HCT116 (cell line): Measurements from ENCODE around the gene KIF26B. TPM values are rescaled to one million over a fixed set of nuclear protein-coding genes. Genes with fewer than 3 reads are reported as not detected.

ENCODE experiments used
- ATAC-seq: fragments of 200-7000 bp; cut with Tn5 transposase; 2 replicates; pipeline ENCODE4 v1.9.1; 2020; ENCODE audit warnings: mild to moderate bottlenecking, moderate library complexity
- BruUV-seq: library from RNA; stranded (reverse); fragments of 400-500 nt; replicated peaks from 2 replicates; lab custom pipeline; 2021; lab: Mats Ljungman, UMichigan
- CTCF ChIA-PET: fragments of 300-600 bp; sonication (Branson Sonifier 250); formaldehyde crosslinking; loops from one replicate; lab custom pipeline; 2021; ENCODE audit warnings: antibody characterized with exemption; lab: Charles Lee
- POLR2A ChIA-PET: fragments of 300-600, 350-600 bp; sonication (Branson Sonifier 250); formaldehyde crosslinking; loops from one replicate; lab custom pipeline; 2021; ENCODE audit warnings: antibody characterized with exemption; lab: Charles Lee
- RAD21 ChIA-PET, 2 experiments: fragments of 300-600 bp; sonication (Branson Sonifier 250); formaldehyde crosslinking; loops; one replicate each; lab custom pipeline; 2023; ENCODE audit warnings: low total read pairs in 2 of 2; ENCODE audit not compliant: uncharacterized antibody in 2 of 2, unreplicated experiment in 2 of 2, low non-redundant PET in 1 of 2; lab: Charles Lee
- DNase-seq: peaks from one replicate; pipeline ENCODE4 v3.0.0-alpha.2; 2010; ENCODE audit warnings: low read depth, low spot score
- H2AFZ ChIP-seq: fragments of 200-600 bp; shearing (Covaris generic), sonication (generic); 2 replicates; pipeline ENCODE4 v1.6.1; 2017; ENCODE audit warnings: low read depth, mixed run types, mixed read lengths, antibody characterized with exemption, low read length; ENCODE audit not compliant: poor library complexity, severe bottlenecking
- H3K27ac ChIP-seq: 2 replicates; pipeline ENCODE4 v1.5.1; 2012; ENCODE audit warnings: low read depth, low read length
- H3K27me3 ChIP-seq: fragments of 200-600 bp; sonication (generic); 2 replicates; pipeline ENCODE4 v1.6.1; 2016; ENCODE audit warnings: mixed run types, low read length, mixed read lengths; ENCODE audit not compliant: insufficient read depth
- H3K36me3 ChIP-seq, 2 experiments: fragments of 200-500 bp in 1 of 2; fragments of 200-600 bp in 1 of 2; sonication (Bioruptor generic) in 1 of 2; sonication (generic) in 1 of 2; 2 replicates each; pipeline versions ENCODE4 v1.5.1 to v1.6.1; 2014 to 2016; ENCODE audit warnings: low read length in 2 of 2, inconsistent platforms in 1 of 2, mixed read lengths in 1 of 2, mixed run types in 1 of 2; ENCODE audit not compliant: insufficient read depth in 2 of 2, control insufficient read depth in 1 of 2
- H3K4me1 ChIP-seq, 2 experiments: fragments of 200-600 bp in 1 of 2; sonication (generic) in 1 of 2; 2 replicates each; pipeline versions ENCODE4 v1.5.1 to v1.6.1; 2012 to 2017; ENCODE audit warnings: low read length in 2 of 2, inconsistent platforms in 1 of 2, mild to moderate bottlenecking in 1 of 2, mixed read lengths in 1 of 2, mixed run types in 1 of 2, moderate library complexity in 1 of 2; ENCODE audit not compliant: insufficient read depth in 2 of 2, control insufficient read depth in 1 of 2
- H3K4me2 ChIP-seq: fragments of 200-600 bp; sonication (generic); 2 replicates; pipeline ENCODE4 v1.6.1; 2017; ENCODE audit warnings: mixed run types, low read length, mixed read lengths
- H3K4me3 ChIP-seq, 2 experiments: fragments of 200-600 bp in 1 of 2; sonication (generic) in 1 of 2; replicated peaks in 1 of 2; 2 replicates each; pipeline ENCODE4 v1.5.1; 2011 to 2016; ENCODE audit warnings: low read length in 2 of 2, control low read depth in 1 of 2, low read depth in 1 of 2, mild to moderate bottlenecking in 1 of 2, mixed read lengths in 1 of 2, mixed run types in 1 of 2
- H3K79me2 ChIP-seq: fragments of 200-600 bp; sonication (generic); 2 replicates; pipeline ENCODE4 v1.6.1; 2017; ENCODE audit warnings: mild to moderate bottlenecking, mixed run types, low read length, moderate library complexity, mixed read lengths; ENCODE audit not compliant: insufficient read depth
- H3K9ac ChIP-seq: fragments of 200-600 bp; sonication (generic); 2 replicates; pipeline ENCODE4 v1.6.1; 2016; ENCODE audit warnings: low read length, mixed read lengths
- H3K9me2 ChIP-seq: fragments of 200-600 bp; sonication (generic), shearing (Covaris generic); 2 replicates; pipeline ENCODE4 v1.6.1; 2017; ENCODE audit warnings: mixed run types, mild to moderate bottlenecking, moderate library complexity; ENCODE audit not compliant: insufficient read depth
- H3K9me3 ChIP-seq, 2 experiments: fragments of 200-500 bp in 1 of 2; fragments of 200-600 bp in 1 of 2; sonication (Bioruptor generic) in 1 of 2; sonication (generic) in 1 of 2; 2 replicates each; pipeline ENCODE4 v1.6.1; 2014 to 2017; ENCODE audit warnings: low read length in 2 of 2, mixed read lengths in 2 of 2, inconsistent platforms in 1 of 2, low read depth in 1 of 2, mild to moderate bottlenecking in 1 of 2, mixed run types in 1 of 2, moderate library complexity in 1 of 2; ENCODE audit not compliant: control insufficient read depth in 1 of 2, insufficient read depth in 1 of 2
- H4K20me1 ChIP-seq: fragments of 200-600 bp; sonication (generic), shearing (Covaris generic); 2 replicates; pipeline ENCODE4 v1.6.1; 2017; ENCODE audit warnings: mixed run types, mild to moderate bottlenecking, moderate library complexity; ENCODE audit not compliant: insufficient read depth
- CEBPB ChIP-seq: IDR thresholded peaks from 2 replicates; pipeline ENCODE4 v1.6.1; 2012; ENCODE audit warnings: low read depth
- EGR1 ChIP-seq: IDR thresholded peaks from 2 replicates; pipeline ENCODE4 v1.6.1; 2012; ENCODE audit warnings: low read depth
- EZH2 ChIP-seq: fragments of 200-600 bp; sonication (generic); IDR thresholded peaks from 2 replicates; pipeline ENCODE4 v1.6.1; 2017; ENCODE audit warnings: antibody characterized with exemption, mixed run types
- EZH2phosphoT487 ChIP-seq: fragments of 200-600 bp; IDR thresholded peaks from 2 replicates; pipeline ENCODE4 v1.6.1; 2018; ENCODE audit warnings: antibody characterized with exemption, borderline replicate concordance
- JUND ChIP-seq: IDR thresholded peaks from 2 replicates; pipeline ENCODE4 v1.6.1; 2012
- POLR2AphosphoS5 ChIP-seq: IDR thresholded peaks from 2 replicates; pipeline ENCODE4 v1.6.1; 2011; ENCODE audit warnings: mild to moderate bottlenecking, low read depth, low read length, moderate library complexity
- RAD21 ChIP-seq: IDR thresholded peaks from 2 replicates; pipeline ENCODE4 v1.6.1; 2012; ENCODE audit warnings: low read depth, mild to moderate bottlenecking
- ZFX ChIP-seq: fragments of 450-650 bp; IDR thresholded peaks from 2 replicates; pipeline ENCODE4 v1.6.1; 2017
- ZNF274 ChIP-seq: fragments of 200-500 bp; sonication (Bioruptor generic); IDR thresholded peaks from 2 replicates; pipeline ENCODE4 v1.6.1; 2014; ENCODE audit warnings: mild to moderate bottlenecking, low read depth, low read length, inconsistent platforms
- intact Hi-C: fragments of 100-400 bp; cut with micrococcal nuclease; formaldehyde crosslinking; loops from 2 replicates; pipeline ENCODE4 v1.10.0; 2022
- total RNA-seq: library from RNA; stranded (reverse); gene quantifications from one replicate; pipeline ENCODE4 v1.2.1, GENCODE V29; 2021; ENCODE audit not compliant: unreplicated experiment
- TF ChIP-seq, protein P1 (sequence below): IDR thresholded peaks from 2 replicates; pipeline ENCODE4 v1.6.1; 2012
- TF ChIP-seq, protein P2 (sequence below): IDR thresholded peaks from 2 replicates; pipeline ENCODE4 v1.6.1; 2012; ENCODE audit warnings: low read depth

Gene KIF26B
- total RNA-seq, 1 experiment from 2014 or later: 0.49 TPM

DNA sequence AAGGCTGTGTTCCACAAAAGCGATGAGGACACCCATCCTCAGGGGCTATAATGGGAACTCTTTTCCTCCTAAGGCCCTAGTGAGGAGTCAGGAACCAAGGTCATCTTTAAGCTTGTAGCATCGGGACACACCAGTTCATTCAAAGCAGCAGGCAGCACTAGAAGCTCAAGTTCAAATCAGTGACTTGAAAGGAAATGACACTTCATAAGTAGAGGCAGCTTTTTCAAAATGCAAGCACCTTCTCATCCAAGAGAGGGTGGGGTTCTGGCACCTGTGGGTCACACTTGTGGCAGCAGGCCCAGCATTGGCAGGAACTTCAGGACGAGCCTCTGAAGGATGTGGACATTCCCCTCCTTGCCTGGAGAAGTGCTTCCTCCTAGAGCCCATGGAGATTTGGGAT is 496.3 kb downstream of the KIF26B start:
- H3K27me3 ChIP-seq: peaks cover 11% of the 10 kb centered on the region
- no peak for DNase-seq
- H3K79me2 ChIP-seq: no peaks in the 10 kb centered on the region
- no peak overlapping the region for H3K4me2 ChIP-seq
- no peak overlapping the region for H3K4me3 ChIP-seq
- TF ChIP-seq ZNF274 (no peak), RAD21 (no peak), JUND (no peak), EZH2phosphoT487 (no peak)
- TF ChIP-seq, protein P1, sequence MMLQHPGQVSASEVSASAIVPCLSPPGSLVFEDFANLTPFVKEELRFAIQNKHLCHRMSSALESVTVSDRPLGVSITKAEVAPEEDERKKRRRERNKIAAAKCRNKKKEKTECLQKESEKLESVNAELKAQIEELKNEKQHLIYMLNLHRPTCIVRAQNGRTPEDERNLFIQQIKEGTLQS: no peak
- TF ChIP-seq, protein P2, sequence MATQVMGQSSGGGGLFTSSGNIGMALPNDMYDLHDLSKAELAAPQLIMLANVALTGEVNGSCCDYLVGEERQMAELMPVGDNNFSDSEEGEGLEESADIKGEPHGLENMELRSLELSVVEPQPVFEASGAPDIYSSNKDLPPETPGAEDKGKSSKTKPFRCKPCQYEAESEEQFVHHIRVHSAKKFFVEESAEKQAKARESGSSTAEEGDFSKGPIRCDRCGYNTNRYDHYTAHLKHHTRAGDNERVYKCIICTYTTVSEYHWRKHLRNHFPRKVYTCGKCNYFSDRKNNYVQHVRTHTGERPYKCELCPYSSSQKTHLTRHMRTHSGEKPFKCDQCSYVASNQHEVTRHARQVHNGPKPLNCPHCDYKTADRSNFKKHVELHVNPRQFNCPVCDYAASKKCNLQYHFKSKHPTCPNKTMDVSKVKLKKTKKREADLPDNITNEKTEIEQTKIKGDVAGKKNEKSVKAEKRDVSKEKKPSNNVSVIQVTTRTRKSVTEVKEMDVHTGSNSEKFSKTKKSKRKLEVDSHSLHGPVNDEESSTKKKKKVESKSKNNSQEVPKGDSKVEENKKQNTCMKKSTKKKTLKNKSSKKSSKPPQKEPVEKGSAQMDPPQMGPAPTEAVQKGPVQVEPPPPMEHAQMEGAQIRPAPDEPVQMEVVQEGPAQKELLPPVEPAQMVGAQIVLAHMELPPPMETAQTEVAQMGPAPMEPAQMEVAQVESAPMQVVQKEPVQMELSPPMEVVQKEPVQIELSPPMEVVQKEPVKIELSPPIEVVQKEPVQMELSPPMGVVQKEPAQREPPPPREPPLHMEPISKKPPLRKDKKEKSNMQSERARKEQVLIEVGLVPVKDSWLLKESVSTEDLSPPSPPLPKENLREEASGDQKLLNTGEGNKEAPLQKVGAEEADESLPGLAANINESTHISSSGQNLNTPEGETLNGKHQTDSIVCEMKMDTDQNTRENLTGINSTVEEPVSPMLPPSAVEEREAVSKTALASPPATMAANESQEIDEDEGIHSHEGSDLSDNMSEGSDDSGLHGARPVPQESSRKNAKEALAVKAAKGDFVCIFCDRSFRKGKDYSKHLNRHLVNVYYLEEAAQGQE: no peak
- no peak for ATAC-seq
- no TSS peak for BruUV-seq
- H3K9me3 ChIP-seq: no peaks in the 10 kb centered on the region
- POLR2A ChIA-PET: no interaction called here
- H4K20me1 ChIP-seq: no peaks in the 10 kb centered on the region
- H3K27ac ChIP-seq: no peak overlapping the region
- H2AFZ ChIP-seq: no peak overlapping the region
- no peaks in the 10 kb centered on the region for H3K36me3 ChIP-seq
- RAD21 ChIA-PET: no interaction called here
- CTCF ChIA-PET: no interaction called here
- H3K9ac ChIP-seq: no peak overlapping the region
- intact Hi-C loops: no loop called here
- no peaks in the 10 kb centered on the region for H3K9me2 ChIP-seq
- no peaks in the 10 kb centered on the region for H3K4me1 ChIP-seq

DNA sequence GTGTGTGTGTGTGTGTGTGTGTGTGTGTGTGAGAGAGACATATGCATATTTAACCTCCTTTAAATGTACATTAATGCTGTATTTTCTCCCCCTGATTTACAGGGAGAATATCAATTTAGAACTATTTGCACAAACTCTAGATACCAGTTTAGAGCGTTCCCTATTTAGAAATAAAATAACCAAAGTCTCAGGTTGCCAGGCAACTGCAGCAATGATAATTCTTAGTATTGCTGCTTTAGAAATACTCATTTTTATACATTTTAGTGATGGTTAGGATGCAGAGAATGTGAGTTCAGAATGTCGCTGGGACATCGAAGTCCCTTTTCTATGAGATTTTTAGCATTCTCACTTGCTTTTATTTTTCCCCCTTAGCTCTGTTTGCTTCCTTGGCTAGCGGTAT is 497.3 kb downstream of the KIF26B start:
- DNase-seq (no peak), ATAC-seq (no peak)
- ChIA-PET CTCF (no interaction called here), POLR2A (no interaction called here), RAD21 (no interaction called here)
- Histone ChIP-seq H3K27ac (no peak overlapping the region), H2AFZ (no peak overlapping the region), H3K4me2 (no peak overlapping the region), H3K9ac (no peak overlapping the region), H3K27me3 (peaks cover 11% of the 10 kb centered on the region), H3K4me3 (no peak overlapping the region), H3K9me3 (no peaks in the 10 kb centered on the region), H3K9me2 (no peaks in the 10 kb centered on the region), H3K79me2 (no peaks in the 10 kb centered on the region), H3K4me1 (no peaks in the 10 kb centered on the region), H3K36me3 (no peaks in the 10 kb centered on the region), H4K20me1 (no peaks in the 10 kb centered on the region)
- BruUV-seq: no TSS peak
- no peak for TF ChIP-seq EZH2
- no peak for TF ChIP-seq EGR1
- no peak for TF ChIP-seq POLR2AphosphoS5
- TF ChIP-seq CEBPB: no peak
- TF ChIP-seq ZFX: no peak
- TF ChIP-seq, protein P1: no peak
- intact Hi-C loops: no loop called here
